Gastroesophageal sphincter (tissue), 4 donors: ENCODE results near the gene CD3G. TPM values are rescaled to one million over a fixed set of nuclear protein-coding genes. Genes with fewer than 3 reads are reported as not detected.

Experiments used
- ATAC-seq: fragments of 150-250 bp; one replicate; pipeline ENCODE4 v1.9.1; 2016; ENCODE audit warnings: mild to moderate bottlenecking, moderate library complexity
- H3K27ac ChIP-seq, 4 donors: fragments of 200-600 bp; sonication (generic) in 3 of 4; 1 replicate in 3 of 4; 2 replicates in 1 of 4; pipeline ENCODE4 v1.5.1; 2016 to 2019
- H3K27me3 ChIP-seq: fragments of 200-600 bp; sonication (generic); one replicate; pipeline ENCODE4 v1.5.1; 2019
- H3K36me3 ChIP-seq, 2 donors: fragments of 200-600 bp; sonication (generic); one replicate each; pipeline ENCODE4 v1.5.1; 2019; ENCODE audit warnings: control low read depth in 1 of 2
- H3K4me1 ChIP-seq, 3 donors: fragments of 200-600 bp; sonication (generic); 1 replicate in 2 of 3; 2 replicates in 1 of 3; pipeline ENCODE4 v1.5.1; 2016 to 2019; ENCODE audit warnings: control low read depth in 2 of 3
- H3K4me3 ChIP-seq, 2 donors: fragments of 200-600 bp; sonication (generic); one replicate each; pipeline ENCODE4 v1.5.1; 2019; ENCODE audit warnings: mild to moderate bottlenecking in 1 of 2, moderate library complexity in 1 of 2
- H3K9me3 ChIP-seq, 3 donors: fragments of 200-600 bp; sonication (generic); one replicate each; pipeline ENCODE4 v1.5.1; 2017 to 2019; ENCODE audit warnings: control low read depth in 2 of 3
- EP300 ChIP-seq: sonication (generic); formaldehyde crosslinking; IDR thresholded peaks from one replicate; pipeline ENCODE4 v1.6.1; 2017; ENCODE audit warnings: antibody characterized with exemption, mild to moderate bottlenecking
- POLR2A ChIP-seq, 2 donors: fragments of 450-650 bp; IDR thresholded peaks; one replicate each; pipeline ENCODE4 v1.6.1; 2017; ENCODE audit warnings: antibody characterized with exemption in 2 of 2, mild to moderate bottlenecking in 2 of 2, moderate library complexity in 1 of 2
- POLR2AphosphoS5 ChIP-seq: sonication (generic); formaldehyde crosslinking; IDR thresholded peaks from one replicate; pipeline ENCODE4 v1.6.1; 2017; ENCODE audit warnings: antibody characterized with exemption
- WGBS, 2 donors: methylation state at CpG; one replicate each; pipeline ENCODE4 v1.1.5; 2018; ENCODE audit warnings: low coverage in 1 of 2; 5-methylcytosine and 5-hydroxymethylcytosine counted together
- total RNA-seq, 4 donors: library from RNA; depleted of rRNA; stranded (reverse); fragments of >200 nt; gene quantifications; one replicate each; pipeline ENCODE4 v1.1.0, GENCODE V29; 2016
- TF ChIP-seq, protein P1 (sequence below), 4 experiments: fragments of 200-600 bp in 2 of 4; fragments of 450-650 bp in 2 of 4; sonication (generic) in 1 of 4; IDR thresholded peaks; one replicate each; pipeline ENCODE4 v1.5.1; 2017 to 2019; ENCODE audit warnings: antibody characterized with exemption in 4 of 4, mild to moderate bottlenecking in 2 of 4, moderate library complexity in 2 of 4

Gene CD3G
- total RNA-seq, 4 donors from 2014 or later: 0.10 to 1.3 (median 0.46) TPM; not detected in 1

DNA sequence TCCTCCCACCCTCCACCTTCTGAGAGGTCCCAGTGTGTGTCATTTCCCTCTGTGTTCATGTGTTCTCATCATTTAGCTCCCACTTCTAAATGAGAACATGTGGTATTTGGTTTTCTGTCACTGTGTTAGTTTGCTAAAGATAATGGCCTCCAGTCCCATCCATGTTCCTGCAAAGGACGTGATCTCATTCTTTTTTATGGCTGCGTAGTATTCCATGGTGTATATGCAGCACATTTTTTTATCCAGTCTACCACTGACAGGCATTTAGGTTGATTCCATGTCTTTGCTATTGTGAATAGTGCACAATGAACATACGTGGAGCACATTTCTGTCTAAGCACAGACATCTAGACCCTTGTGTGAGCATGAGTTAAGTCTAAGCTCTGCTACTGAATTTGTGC is 33.9 kb upstream of the CD3G start:
- H3K36me3 ChIP-seq: no peaks in the 10 kb centered on the region
- ATAC-seq: no peak
- peaks cover 0 to under 1% (median 0%) of the 10 kb centered on the region in 3 donors for H3K4me1 ChIP-seq
- no peaks in the 10 kb centered on the region for H3K9me3 ChIP-seq
- H3K27ac ChIP-seq: no peak overlapping the region
- H3K27me3 ChIP-seq: peaks cover 42% of the 10 kb centered on the region
- 29 to 85% methylated on average over 1 to 3 of the region's 3 CpGs for WGBS, 2 donors
- TF ChIP-seq EP300 (no peak), POLR2A (IDR thresholded peaks at IDR 0.05) (no peak)
- H3K4me3 ChIP-seq: no peak overlapping the region

DNA sequence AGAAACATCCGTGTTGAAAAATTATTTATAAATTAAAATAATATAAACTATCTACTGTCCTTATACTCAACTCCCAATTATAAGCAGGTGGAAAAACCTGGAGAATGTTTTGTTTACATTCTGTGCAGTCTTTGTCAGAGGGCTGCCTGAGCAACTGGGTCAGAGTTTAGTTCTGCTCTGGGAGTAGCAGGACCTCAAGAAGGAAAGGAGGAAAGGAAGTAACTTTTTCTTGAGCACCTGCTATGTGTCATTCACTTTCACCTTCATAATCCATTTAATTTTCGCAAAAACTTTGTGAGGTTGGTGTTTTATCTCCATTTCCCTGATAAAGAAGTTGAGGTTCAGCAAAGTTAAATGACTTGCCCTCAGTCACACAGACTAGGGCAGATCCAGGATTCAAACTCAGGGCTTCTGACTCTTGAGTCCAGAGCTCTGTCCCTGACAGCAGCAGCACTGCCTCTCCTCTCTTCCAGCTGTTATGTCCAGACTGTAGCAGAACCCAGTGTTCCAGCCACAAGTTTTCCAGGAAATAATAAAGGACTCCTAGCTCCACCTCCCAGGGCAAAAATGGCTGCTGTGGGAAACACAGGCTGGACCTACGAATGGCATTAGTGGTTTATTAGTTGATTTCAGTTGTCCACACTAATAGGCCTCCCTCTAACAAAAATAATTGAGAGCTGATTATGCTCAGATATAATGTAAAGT is 33.2 kb upstream of the CD3G start:
- H3K4me3 ChIP-seq: no peak overlapping the region
- peaks cover 0 to 5% (median 4%) of the 10 kb centered on the region in 3 donors for H3K4me1 ChIP-seq
- no peaks in the 10 kb centered on the region for H3K9me3 ChIP-seq
- peaks cover 45% of the 10 kb centered on the region for H3K27me3 ChIP-seq
- WGBS, 2 donors: 42 to 56% methylated on average over 2 to 3 of the region's 3 CpGs
- no peak for ATAC-seq
- no peaks in the 10 kb centered on the region for H3K36me3 ChIP-seq
- TF ChIP-seq POLR2A (IDR thresholded peaks at IDR 0.05): no peak
- H3K27ac ChIP-seq: no peak overlapping the region

DNA sequence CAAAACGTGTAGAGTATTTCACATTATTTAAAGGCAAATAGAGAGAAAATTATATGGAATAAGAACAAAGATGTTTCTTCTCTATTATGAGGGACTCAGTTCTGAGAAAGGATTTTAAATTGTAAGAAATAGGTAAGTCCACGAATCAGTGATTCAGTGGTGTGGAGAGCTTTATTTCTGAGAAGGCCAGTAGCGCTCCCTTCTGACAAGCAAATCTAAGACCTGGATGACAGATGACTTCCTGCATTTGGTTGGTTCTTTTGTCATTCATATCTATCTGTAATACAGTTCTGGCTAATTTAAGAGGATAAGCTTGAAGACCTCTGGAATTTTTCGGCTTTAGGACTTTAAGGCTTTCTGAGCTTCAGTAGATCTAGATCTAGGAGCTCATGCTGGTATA is 32.6 kb upstream of the CD3G start:
- H3K4me3 ChIP-seq: no peak overlapping the region
- no peak for ATAC-seq
- no peak overlapping the region for H3K27ac ChIP-seq
- 33 to 56% methylated on average over 2 to 4 of the region's 4 CpGs for WGBS, 2 donors
- TF ChIP-seq EP300 (no peak), POLR2AphosphoS5 (no peak), POLR2A (IDR thresholded peaks at IDR 0.05) (no peak)
- TF ChIP-seq, protein P1, sequence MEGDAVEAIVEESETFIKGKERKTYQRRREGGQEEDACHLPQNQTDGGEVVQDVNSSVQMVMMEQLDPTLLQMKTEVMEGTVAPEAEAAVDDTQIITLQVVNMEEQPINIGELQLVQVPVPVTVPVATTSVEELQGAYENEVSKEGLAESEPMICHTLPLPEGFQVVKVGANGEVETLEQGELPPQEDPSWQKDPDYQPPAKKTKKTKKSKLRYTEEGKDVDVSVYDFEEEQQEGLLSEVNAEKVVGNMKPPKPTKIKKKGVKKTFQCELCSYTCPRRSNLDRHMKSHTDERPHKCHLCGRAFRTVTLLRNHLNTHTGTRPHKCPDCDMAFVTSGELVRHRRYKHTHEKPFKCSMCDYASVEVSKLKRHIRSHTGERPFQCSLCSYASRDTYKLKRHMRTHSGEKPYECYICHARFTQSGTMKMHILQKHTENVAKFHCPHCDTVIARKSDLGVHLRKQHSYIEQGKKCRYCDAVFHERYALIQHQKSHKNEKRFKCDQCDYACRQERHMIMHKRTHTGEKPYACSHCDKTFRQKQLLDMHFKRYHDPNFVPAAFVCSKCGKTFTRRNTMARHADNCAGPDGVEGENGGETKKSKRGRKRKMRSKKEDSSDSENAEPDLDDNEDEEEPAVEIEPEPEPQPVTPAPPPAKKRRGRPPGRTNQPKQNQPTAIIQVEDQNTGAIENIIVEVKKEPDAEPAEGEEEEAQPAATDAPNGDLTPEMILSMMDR (IDR thresholded peaks at IDR 0.05): no peak
- H3K9me3 ChIP-seq: no peaks in the 10 kb centered on the region
- H3K4me1 ChIP-seq: peaks cover 0 to 11% (median 4%) of the 10 kb centered on the region in 3 donors
- H3K27me3 ChIP-seq: peaks cover 48% of the 10 kb centered on the region
- H3K36me3 ChIP-seq: no peaks in the 10 kb centered on the region

DNA sequence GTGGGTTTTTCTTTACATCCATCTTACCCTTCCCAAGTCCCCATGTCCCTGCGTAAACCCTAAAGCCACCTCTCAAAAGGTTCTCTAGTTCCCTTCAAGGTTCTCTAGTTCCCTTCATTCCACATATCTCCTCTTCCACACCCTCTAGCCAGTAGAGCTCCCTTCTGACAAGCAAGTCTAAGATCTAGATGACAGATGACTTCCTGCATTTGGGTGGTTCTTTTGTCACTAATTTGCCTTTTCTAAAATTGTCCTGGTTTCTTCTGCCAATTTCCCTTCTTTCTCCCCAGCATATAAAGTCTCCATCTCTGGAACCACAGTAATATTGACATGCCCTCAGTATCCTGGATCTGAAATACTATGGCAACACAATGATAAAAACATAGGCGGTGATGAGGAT is 31.8 kb upstream of the CD3G start:
- no peak for ATAC-seq
- 73 to 80% methylated on average over 1 to 2 of the region's 2 CpGs for WGBS, 2 donors
- H3K4me3 ChIP-seq: no peak overlapping the region

DNA sequence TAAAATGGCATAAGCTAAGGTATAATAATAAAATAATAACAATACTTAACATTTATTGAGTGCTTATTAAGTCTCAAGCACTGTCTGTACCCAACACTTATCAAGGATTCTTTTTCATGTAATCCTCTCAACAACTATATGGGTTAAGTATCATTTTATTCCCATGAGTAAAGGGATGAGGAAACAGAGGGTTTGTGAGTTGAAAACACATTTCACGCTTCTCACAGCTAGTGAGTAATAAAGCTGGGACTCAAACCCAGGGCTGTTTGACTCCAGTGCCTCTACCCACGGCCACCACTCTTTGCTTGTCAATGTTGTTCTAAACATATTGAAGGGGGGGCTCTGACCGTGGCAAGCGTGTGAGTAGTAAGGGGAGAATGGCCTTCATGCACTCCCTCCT is 30.9 kb upstream of the CD3G start:
- peaks cover 0 to 16% (median 4%) of the 10 kb centered on the region in 3 donors for H3K4me1 ChIP-seq
- H3K36me3 ChIP-seq: no peaks in the 10 kb centered on the region
- H3K27ac ChIP-seq: no peak overlapping the region
- no peak for ATAC-seq
- H3K27me3 ChIP-seq: peaks cover 54% of the 10 kb centered on the region
- TF ChIP-seq POLR2A (IDR thresholded peaks at IDR 0.05): no peak
- TF ChIP-seq, protein P1 (IDR thresholded peaks at IDR 0.05): no peak
- no peak for TF ChIP-seq EP300
- TF ChIP-seq POLR2AphosphoS5: no peak
- H3K4me3 ChIP-seq: no peak overlapping the region
- 48 to 50% methylated on average over 3 to 4 of the region's 4 CpGs for WGBS, 2 donors
- H3K9me3 ChIP-seq: no peaks in the 10 kb centered on the region

More for the DNA sequence above, 31.8 kb upstream of the CD3G start:
- Histone ChIP-seq H3K9me3 (no peaks in the 10 kb centered on the region), H3K27me3 (peaks cover 54% of the 10 kb centered on the region), H3K4me1 (peaks cover 0 to 16% (median 4%) of the 10 kb centered on the region in 3 donors), H3K27ac (no peak overlapping the region), H3K36me3 (no peaks in the 10 kb centered on the region)
- TF ChIP-seq, protein P1 (IDR thresholded peaks at IDR 0.05): no peak
- no peak for TF ChIP-seq POLR2AphosphoS5
- TF ChIP-seq EP300: no peak
- TF ChIP-seq POLR2A (IDR thresholded peaks at IDR 0.05): no peak

DNA sequence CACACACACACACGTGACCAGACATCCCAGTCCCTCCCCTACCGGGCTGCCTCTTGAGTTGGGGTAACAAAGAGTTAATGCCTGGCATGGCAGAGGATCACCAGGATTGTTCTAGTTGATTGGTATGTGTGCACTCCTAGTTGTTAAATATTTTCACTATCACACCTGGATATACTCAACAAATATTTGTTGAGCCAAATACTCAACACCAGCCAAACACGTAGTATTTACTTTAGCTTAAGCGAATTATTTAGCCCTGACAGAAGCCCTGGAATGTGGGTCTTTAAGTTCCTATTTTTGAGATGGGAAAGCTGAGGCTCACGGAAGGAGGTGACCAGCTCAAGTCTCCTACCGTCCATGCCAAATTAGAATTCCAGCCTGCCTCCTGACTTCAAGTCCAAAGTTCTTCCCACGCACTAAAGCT is 29.1 kb upstream of the CD3G start:
- WGBS, 2 donors: 36 to 46% methylated on average over 6 to 7 of the region's 7 CpGs
- Histone ChIP-seq H3K4me1 (peaks cover 0 to 16% (median 4%) of the 10 kb centered on the region in 3 donors), H3K36me3 (no peaks in the 10 kb centered on the region), H3K4me3 (no peak overlapping the region), H3K27me3 (peaks cover 68% of the 10 kb centered on the region), H3K27ac (no peak overlapping the region), H3K9me3 (no peaks in the 10 kb centered on the region)
- no peak for ATAC-seq
- no peak for TF ChIP-seq POLR2AphosphoS5
- TF ChIP-seq POLR2A (IDR thresholded peaks at IDR 0.05): no peak
- TF ChIP-seq EP300: no peak
- TF ChIP-seq, protein P1 (IDR thresholded peaks at IDR 0.05): no peak
